ENCODE data around the gene OBP2A.
"Not testable (repeated sequence)": the region's sequence is repeated elsewhere in the genome, so short reads cannot be mapped to it uniquely, and the experiment has no call there.

GRCh38 chr9:135549478-135550343 is 3.8 kb downstream of the OBP2A start:
- not testable (repeated sequence) for TF ChIP-seq POLR2A, CTCF (IDR thresholded peaks at IDR 0.05)

Measured in adrenal gland (tissue), 5 donors.